Measurements from ENCODE around the gene PSMC5. TPM values are rescaled to one million over a fixed set of nuclear protein-coding genes. Genes with fewer than 3 reads are reported as not detected.

The PSMC5 gene
- total RNA-seq, 1 donor from 2014 or later: 133 TPM

DNA sequence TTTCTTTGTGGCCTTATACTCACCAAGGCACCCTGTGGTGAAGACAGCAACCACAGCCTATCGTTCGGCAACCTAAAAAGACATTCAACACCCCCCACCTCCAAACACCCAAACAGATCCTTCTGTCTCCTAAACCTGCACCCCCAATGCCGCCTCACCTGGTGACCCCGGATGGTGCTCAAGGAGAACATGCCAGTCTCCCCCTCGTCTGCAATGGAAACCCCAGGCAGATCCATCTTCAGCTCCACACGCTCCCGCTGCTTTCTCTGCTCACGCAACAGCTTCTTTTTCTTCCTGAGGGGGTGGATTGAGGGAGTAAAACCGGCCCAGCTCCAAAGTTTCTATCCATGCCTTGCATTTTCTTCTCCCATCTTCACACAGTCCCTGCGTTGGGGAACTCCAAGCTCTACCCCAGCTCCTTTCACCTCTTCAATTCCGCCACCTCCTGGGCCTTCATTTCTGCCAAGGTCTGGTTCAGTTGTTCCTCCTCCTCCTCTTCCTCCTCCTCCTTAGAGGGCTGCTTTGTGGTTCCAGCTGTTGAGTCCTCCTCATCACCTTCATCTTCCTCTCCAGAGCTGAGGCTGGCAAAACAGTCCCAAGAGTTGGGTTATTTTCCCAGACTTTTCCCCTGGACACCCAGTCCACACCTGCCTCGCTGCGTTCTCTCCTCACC lies 3.4 kb upstream of the PSMC5 start:
- DNase-seq: no peak
- Mint-ChIP-seq H3K9me3 (ENCODE audit: unreplicated experiment) (peaks cover 17% of the 10 kb centered on the region), H3K4me3 (ENCODE audit: unreplicated experiment) (no peak overlapping the region), H3K36me3 (ENCODE audit: unreplicated experiment) (no peaks in the 10 kb centered on the region), H3K27ac (ENCODE audit: unreplicated experiment) (no peak overlapping the region), H3K27me3 (ENCODE audit: unreplicated experiment) (peaks cover 16% of the 10 kb centered on the region), H3K4me1 (ENCODE audit: low read depth, unreplicated experiment) (peaks cover 10% of the 10 kb centered on the region)
- no peak for TF ChIP-seq CTCF (IDR thresholded peaks at IDR 0.05; ENCODE audit: partially characterized antibody, unreplicated experiment)

DNA sequence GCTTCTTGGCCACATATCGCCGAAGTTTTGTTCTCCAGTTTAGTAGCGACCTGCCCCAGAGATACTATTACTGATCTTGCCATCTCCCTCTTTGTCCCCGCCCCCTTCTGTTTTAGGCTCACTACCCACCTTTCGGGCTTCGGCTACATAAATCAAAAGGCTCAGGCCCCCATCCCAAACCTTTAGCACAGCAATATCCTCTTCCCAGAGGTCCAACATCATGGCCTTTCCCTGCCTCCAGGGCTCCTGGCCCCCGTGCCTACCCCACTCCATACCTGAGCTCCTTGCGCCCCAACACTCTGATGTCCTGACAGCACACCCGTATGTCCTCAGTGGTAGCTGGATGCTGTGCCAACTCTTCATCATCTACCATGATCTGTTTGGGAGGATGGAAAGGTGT lies 2.9 kb upstream of the PSMC5 start:
- no peak overlapping the region for H3K4me3 Mint-ChIP-seq (ENCODE audit: unreplicated experiment)
- TF ChIP-seq CTCF (IDR thresholded peaks at IDR 0.05; ENCODE audit: partially characterized antibody, unreplicated experiment): no peak
- no peaks in the 10 kb centered on the region for H3K36me3 Mint-ChIP-seq (ENCODE audit: unreplicated experiment)
- H3K4me1 Mint-ChIP-seq (ENCODE audit: low read depth, unreplicated experiment): peaks cover 9% of the 10 kb centered on the region
- DNase-seq: no peak
- peaks cover 15% of the 10 kb centered on the region for H3K9me3 Mint-ChIP-seq (ENCODE audit: unreplicated experiment)
- H3K27ac Mint-ChIP-seq (ENCODE audit: unreplicated experiment): no peak overlapping the region
- H3K27me3 Mint-ChIP-seq (ENCODE audit: unreplicated experiment): peaks cover 16% of the 10 kb centered on the region

DNA sequence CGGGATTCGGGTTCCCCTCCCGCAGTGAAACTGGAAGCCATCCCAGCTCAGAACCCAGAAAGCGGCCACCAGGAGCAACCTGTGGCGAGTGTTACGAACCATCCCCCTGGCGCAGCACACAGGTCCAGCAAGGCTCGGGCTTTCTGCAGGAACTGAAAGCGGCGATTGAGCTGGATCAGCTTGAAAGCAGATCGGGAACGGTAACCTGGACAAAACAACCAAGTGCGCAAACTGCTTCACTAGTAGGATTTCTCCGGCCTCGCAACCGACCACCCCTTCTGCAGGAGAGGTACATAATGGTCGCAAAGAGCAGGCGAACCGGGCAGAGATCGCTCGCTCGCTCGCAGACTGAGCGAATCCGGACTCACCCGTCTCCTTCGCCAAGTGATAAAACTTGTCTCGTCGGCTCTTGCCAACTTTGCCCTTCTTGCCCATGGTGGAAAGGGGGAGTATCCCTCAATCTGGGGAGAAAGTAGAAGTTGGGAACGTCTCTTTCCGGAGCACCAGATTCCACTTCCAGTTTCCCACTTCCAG lies 696 bp upstream of the PSMC5 start:
- Mint-ChIP-seq H3K9me3 (ENCODE audit: unreplicated experiment) (peaks cover 17% of the 10 kb centered on the region), H3K27ac (ENCODE audit: unreplicated experiment) (peak overlapping the region; percentile 99), H3K27me3 (ENCODE audit: unreplicated experiment) (peaks cover 12% of the 10 kb centered on the region), H3K4me1 (ENCODE audit: low read depth, unreplicated experiment) (peaks cover 11% of the 10 kb centered on the region), H3K4me3 (ENCODE audit: unreplicated experiment) (peak overlapping the region; percentile 90), H3K36me3 (ENCODE audit: unreplicated experiment) (no peaks in the 10 kb centered on the region)
- no peak for DNase-seq
- TF ChIP-seq CTCF (IDR thresholded peaks at IDR 0.05; ENCODE audit: partially characterized antibody, unreplicated experiment): no peak

GRCh38 chr17:63827801-63828221 lies 580 bp downstream of the PSMC5 start:
- Mint-ChIP-seq H3K36me3 (ENCODE audit: unreplicated experiment) (no peaks in the 10 kb centered on the region), H3K27ac (ENCODE audit: unreplicated experiment) (peak overlapping the region; percentile 99), H3K4me3 (ENCODE audit: unreplicated experiment) (peak overlapping the region; percentile 90), H3K4me1 (ENCODE audit: low read depth, unreplicated experiment) (peaks cover 11% of the 10 kb centered on the region), H3K9me3 (ENCODE audit: unreplicated experiment) (peaks cover 15% of the 10 kb centered on the region), H3K27me3 (ENCODE audit: unreplicated experiment) (peaks cover 14% of the 10 kb centered on the region)
- TF ChIP-seq CTCF (IDR thresholded peaks at IDR 0.05; ENCODE audit: partially characterized antibody, unreplicated experiment): no peak
- no peak for DNase-seq

DNA sequence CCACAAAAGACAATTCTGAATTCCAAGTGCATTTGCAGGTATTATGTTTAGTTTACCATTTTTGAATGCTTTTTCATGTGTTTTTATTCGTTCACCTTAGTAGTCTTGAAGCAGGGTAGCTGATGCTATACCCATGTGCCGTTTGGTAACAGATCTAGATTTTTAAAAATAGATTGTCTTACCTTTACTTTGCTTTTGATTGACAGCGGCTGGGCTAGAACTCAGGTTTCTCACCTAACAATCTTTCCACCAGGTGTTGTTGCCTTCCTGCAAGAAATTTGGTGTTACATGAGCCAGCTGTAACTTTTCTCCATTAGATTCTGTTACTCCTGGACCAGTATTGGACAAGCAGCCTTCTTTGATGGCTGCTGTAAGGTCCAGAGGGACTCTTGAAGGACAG lies 1.7 kb downstream of the PSMC5 start:
- Mint-ChIP-seq H3K27ac (ENCODE audit: unreplicated experiment) (peak overlapping the region; percentile 55), H3K36me3 (ENCODE audit: unreplicated experiment) (no peaks in the 10 kb centered on the region), H3K4me1 (ENCODE audit: low read depth, unreplicated experiment) (peaks cover 11% of the 10 kb centered on the region), H3K27me3 (ENCODE audit: unreplicated experiment) (peaks cover 11% of the 10 kb centered on the region), H3K4me3 (ENCODE audit: unreplicated experiment) (peak overlapping the region; percentile 63), H3K9me3 (ENCODE audit: unreplicated experiment) (peaks cover 15% of the 10 kb centered on the region)
- no peak for DNase-seq
- no peak for TF ChIP-seq CTCF (IDR thresholded peaks at IDR 0.05; ENCODE audit: partially characterized antibody, unreplicated experiment)
